ENCODE data around the gene SUPT3H.

The SUPT3H gene

DNA sequence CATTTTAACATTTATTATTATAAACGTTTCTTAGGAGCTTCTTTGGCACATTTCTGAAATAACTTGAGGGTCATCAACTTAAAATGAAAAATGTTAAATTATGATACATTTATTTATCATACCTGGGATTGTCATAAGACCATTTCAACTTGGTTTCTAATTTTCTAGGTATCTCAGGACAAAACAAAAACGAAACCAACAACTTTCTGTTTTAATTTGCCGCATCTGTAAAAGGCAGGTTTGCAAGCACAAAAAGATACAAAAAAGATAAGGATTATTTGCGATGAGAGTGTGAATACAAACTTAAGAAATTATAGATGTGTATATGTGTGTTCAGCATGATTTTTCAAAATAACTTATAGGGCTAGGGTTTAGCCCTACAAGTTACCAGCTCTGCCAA is 444.6 kb downstream of the SUPT3H start:
- FAIRE-seq (peak; percentile 32), DNase-seq (ENCODE audit: insufficient read length, low spot score) (no peak)
- TF ChIP-seq, protein P1, sequence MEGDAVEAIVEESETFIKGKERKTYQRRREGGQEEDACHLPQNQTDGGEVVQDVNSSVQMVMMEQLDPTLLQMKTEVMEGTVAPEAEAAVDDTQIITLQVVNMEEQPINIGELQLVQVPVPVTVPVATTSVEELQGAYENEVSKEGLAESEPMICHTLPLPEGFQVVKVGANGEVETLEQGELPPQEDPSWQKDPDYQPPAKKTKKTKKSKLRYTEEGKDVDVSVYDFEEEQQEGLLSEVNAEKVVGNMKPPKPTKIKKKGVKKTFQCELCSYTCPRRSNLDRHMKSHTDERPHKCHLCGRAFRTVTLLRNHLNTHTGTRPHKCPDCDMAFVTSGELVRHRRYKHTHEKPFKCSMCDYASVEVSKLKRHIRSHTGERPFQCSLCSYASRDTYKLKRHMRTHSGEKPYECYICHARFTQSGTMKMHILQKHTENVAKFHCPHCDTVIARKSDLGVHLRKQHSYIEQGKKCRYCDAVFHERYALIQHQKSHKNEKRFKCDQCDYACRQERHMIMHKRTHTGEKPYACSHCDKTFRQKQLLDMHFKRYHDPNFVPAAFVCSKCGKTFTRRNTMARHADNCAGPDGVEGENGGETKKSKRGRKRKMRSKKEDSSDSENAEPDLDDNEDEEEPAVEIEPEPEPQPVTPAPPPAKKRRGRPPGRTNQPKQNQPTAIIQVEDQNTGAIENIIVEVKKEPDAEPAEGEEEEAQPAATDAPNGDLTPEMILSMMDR (IDR thresholded peaks at IDR 0.05; ENCODE audit: insufficient read depth, missing control alignments): no peak

DNA sequence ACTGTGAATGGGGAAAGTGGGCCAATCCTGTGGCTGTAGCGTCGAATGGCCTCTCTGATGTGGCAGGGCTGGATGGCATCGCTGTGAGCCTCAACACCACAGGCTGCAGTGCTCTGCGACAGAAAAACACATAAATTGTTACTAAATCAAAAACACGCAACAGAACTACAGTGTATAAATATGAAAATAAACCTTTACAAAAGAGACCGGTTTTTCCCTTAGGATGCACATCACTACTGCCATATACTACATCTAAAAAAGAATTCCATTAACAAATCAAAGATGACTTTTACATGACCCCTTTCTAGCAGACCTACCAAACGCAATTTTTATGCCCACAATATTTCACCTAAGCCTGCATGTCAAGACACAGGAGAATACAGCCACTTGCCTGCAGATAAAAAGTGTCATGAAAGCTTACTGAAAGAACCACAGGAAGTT is 445.1 kb downstream of the SUPT3H start:
- TF ChIP-seq, protein P1 (IDR thresholded peaks at IDR 0.05; ENCODE audit: insufficient read depth, missing control alignments): no peak
- DNase-seq (ENCODE audit: insufficient read length, low spot score) (no peak), FAIRE-seq (no peak)

DNA sequence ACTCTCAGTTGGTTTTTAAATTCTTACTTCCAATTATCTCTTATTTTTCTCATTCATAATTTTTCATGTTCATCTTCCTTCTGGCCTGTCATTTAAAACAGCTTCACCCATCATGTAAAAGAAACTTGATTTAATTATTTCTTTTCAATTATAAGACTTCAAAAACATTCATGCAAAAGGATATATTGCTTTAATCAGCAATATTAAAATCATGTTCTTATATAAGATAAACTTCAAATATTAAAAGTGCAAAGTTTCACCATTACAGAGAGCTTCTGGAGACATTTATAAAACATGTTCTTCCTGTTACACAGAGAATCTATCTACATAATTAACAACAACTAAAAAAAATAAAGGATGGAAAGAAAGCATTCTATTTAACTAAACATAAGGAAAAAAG is 446.3 kb downstream of the SUPT3H start:
- TF ChIP-seq, protein P1 (IDR thresholded peaks at IDR 0.05; ENCODE audit: insufficient read depth, missing control alignments): no peak
- no peak for DNase-seq (ENCODE audit: insufficient read length, low spot score)
- no peak for FAIRE-seq

DNA sequence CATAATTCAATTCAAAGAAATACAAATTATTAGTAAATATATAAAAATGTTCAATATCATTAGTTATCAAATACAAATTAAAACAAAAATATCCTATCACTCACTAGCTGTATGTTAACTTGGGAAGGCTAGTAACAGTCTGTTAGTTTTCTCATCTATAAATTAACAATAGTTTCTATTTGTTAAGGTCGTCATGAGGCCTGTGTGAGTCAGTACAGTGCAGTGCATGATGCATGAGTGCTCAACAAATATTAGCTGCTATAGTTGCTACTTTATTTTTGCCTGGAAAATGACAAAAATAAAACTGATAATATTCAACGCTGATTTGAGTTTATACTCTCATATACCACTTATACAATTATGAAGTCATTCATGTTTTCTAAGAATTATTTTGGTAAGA is 451.2 kb downstream of the SUPT3H start:
- no peak for DNase-seq (ENCODE audit: insufficient read length, low spot score)
- no peak for FAIRE-seq
- TF ChIP-seq, protein P1 (IDR thresholded peaks at IDR 0.05; ENCODE audit: insufficient read depth, missing control alignments): no peak

DNA sequence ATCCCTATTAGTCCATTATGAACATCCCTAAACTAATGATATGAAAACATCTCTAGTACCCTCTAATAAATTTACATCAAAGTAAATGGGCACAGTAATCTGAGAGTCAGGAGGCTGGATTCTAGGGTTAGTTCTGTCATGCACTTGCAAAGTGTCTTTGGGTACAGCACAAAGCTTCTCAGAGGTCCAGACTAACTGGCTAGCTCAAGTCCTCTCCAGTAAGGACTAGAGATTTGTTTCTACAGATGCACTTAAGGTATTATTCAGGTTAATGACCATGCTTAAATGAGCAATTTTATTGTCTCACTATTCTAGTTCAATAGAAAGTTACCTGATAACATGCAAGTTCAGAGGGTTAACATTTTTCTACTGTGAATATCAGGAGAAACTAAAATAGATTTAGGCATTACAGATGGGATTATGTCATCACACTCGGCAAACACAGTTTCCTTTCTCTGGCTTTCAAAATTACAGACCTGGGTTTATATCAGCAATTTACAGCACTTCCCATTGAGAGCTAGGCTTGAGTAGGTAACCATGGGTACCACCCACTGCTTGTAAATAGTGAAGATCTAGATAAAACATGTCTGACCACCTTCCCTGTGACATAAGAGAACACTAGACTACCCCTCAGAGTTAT is 452.5 kb downstream of the SUPT3H start:
- FAIRE-seq (peak; percentile 89), DNase-seq (ENCODE audit: insufficient read length, low spot score) (no peak)
- TF ChIP-seq, protein P1 (IDR thresholded peaks at IDR 0.05; ENCODE audit: insufficient read depth, missing control alignments): no peak

DNA sequence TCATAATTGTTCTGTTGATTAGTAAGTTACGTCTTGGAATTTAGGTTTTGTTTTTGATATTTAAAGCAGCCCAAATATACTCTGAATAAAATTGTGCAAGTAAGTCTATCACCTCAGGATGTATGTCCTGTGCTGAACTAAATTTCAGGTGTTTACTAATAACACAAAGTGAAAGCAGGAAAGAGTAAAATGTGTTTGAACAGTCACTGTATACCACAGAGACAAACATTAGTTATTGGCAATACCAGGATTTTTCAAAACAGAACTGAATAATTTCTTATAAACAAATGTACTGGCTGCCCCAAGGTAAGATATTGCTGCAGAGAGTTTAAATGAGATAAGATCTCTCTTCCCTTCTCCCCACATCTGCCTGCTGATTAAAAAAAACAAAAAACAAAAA is 454.3 kb downstream of the SUPT3H start:
- TF ChIP-seq, protein P1 (IDR thresholded peaks at IDR 0.05; ENCODE audit: insufficient read depth, missing control alignments): no peak
- no peak for DNase-seq (ENCODE audit: insufficient read length, low spot score)
- FAIRE-seq: peak; percentile 16

DNA sequence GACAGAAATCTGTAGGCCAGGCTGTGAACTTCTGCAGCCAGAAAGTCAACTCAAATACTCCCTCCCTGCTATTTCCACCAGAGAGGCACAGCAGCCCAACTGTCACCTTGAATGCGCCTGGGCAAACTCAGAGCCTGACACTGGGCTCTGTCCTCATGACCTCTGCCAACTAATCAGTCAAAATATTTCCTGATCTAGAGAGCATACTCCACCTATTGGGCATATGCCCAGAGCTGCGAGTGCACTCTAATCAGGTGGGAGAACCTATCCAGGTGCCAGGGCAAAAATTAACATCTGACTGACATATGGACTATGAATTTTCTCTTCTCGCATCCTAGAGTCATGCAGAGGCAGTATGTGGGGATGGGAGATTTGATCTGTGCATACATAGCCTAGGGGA is 455.9 kb downstream of the SUPT3H start:
- TF ChIP-seq, protein P1 (IDR thresholded peaks at IDR 0.05; ENCODE audit: insufficient read depth, missing control alignments): no peak
- no peak for FAIRE-seq
- DNase-seq (ENCODE audit: insufficient read length, low spot score): no peak
